NB4 (cell line): ENCODE measurements around the gene GPR55.

ENCODE experiments used
- DNase-seq: peaks from one replicate; pipeline ENCODE4 v3.0.0; 2010; ENCODE audit warnings: low read depth
- H3K4me3 ChIP-seq: one replicate; pipeline ENCODE4 v1.5.1; 2011; ENCODE audit warnings: mild to moderate bottlenecking, low read depth, low read length, moderate library complexity
- MYC ChIP-seq: IDR thresholded peaks from 2 replicates; pipeline ENCODE4 v1.6.1; 2011; ENCODE audit warnings: low read depth, low read length
- POLR2A ChIP-seq: IDR thresholded peaks from 2 replicates; pipeline ENCODE4 v1.6.1; 2011; ENCODE audit warnings: mild to moderate bottlenecking; ENCODE audit not compliant: insufficient read length; ENCODE audit errors: extremely low read depth
- TF ChIP-seq, protein P1 (sequence below): IDR thresholded peaks from one replicate; pipeline ENCODE4 v1.5.1; 2012; ENCODE audit warnings: low read depth, low read length
- TF ChIP-seq, protein P2 (sequence below): IDR thresholded peaks from 2 replicates; pipeline ENCODE4 v1.6.1; 2011; ENCODE audit warnings: low read depth, low read length

The GPR55 gene

DNA sequence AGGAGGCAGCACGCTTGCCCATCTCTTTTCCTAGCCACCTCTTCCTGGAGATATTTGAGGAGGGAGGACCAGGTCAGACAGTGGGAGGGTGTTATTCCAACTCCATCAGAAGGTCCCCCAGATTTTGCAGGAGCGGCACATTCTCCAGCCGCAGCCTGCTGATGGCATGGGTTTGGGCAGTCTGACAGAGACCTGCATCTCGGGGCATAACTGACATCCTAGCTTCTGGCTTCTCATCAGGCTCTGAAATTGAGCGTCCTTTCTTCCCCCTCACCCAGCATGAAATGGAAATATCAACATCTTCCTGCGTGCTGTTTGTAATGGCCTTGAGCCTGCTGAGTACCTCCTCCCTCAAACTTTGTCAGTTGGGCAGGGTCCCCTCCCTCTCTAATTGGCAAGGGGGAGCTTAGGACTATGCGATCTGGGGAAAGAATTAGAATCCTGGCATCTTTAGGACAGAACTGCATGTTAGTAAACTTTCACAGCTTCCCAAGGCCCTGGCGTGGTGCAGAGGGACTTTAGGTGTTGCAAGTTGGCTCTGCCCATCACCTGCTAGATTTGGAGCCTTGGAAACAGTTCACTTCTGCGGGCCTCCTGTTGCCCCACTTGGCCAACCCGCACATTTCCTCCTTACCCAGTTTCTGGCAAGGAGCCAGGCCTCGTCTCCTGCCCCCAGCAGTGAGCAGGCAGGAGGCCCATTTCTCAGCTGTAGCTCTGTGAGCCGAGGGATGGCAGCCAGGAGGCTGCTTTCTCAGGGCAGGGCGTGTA, 58.1 kb downstream of the GPR55 start:
- H3K4me3 ChIP-seq, result peak overlapping the region; percentile 85
- TF ChIP-seq, protein P1, sequence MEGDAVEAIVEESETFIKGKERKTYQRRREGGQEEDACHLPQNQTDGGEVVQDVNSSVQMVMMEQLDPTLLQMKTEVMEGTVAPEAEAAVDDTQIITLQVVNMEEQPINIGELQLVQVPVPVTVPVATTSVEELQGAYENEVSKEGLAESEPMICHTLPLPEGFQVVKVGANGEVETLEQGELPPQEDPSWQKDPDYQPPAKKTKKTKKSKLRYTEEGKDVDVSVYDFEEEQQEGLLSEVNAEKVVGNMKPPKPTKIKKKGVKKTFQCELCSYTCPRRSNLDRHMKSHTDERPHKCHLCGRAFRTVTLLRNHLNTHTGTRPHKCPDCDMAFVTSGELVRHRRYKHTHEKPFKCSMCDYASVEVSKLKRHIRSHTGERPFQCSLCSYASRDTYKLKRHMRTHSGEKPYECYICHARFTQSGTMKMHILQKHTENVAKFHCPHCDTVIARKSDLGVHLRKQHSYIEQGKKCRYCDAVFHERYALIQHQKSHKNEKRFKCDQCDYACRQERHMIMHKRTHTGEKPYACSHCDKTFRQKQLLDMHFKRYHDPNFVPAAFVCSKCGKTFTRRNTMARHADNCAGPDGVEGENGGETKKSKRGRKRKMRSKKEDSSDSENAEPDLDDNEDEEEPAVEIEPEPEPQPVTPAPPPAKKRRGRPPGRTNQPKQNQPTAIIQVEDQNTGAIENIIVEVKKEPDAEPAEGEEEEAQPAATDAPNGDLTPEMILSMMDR, result peak; percentile 40
- no peak for TF ChIP-seq MYC
- TF ChIP-seq, protein P2, sequence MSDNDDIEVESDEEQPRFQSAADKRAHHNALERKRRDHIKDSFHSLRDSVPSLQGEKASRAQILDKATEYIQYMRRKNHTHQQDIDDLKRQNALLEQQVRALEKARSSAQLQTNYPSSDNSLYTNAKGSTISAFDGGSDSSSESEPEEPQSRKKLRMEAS, result 0 out of 2 replicates have a peak, but pooled peaks have one; percentile 5
- TF ChIP-seq POLR2A, result no peak
- peak; percentile 94 for DNase-seq

DNA sequence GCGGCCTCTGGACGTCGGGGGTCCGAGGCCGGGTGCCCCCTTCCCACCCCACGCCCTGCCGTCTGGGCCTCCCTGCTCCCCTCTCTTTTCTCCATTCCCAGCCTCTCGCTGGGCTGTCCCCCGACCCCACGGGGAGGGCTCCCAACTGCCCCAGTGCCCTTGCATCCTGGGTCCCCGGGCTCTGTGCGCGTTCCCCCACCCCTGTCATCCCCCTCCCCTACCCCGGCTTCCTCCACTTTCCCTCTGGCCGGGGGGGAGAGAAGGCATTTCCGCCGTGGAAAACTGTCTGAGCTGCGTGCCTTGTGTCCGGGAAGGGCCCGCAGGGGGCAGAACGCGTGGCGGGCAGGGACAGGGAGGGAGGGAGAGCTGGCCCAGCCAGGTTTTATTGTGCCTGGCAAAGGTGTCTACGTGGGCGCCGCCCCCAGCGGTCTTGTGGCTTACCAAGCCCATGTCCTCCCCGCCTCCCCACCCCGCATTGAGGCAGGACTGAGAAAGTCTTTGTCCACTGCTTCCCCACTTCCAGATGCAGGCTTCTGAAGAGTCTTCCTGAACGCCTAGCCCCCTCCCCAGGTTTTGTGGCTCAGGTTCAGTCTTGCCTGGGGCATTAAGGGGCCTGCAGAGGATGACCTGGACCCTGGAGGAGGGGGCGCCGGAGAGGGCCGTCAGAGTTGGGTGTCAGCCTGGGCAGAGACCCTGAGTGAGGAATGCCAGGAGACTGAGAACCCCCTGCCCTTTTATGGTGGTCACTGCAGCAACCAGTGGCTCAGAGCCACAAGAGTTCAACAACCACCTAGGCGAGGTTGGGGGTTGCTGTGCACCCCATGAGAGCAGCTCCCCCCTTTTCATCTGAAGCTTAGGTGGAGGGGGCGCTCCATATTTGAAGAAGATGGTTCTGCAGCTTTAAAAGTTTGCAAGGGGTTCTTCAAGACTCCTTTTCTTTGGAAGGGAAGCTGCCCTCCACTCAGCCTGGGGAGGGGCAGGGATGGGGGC, 59.0 kb downstream of the GPR55 start:
- TF ChIP-seq MYC, result no peak
- DNase-seq, result peak; percentile 78
- H3K4me3 ChIP-seq, result peak overlapping the region; percentile 85

DNA sequence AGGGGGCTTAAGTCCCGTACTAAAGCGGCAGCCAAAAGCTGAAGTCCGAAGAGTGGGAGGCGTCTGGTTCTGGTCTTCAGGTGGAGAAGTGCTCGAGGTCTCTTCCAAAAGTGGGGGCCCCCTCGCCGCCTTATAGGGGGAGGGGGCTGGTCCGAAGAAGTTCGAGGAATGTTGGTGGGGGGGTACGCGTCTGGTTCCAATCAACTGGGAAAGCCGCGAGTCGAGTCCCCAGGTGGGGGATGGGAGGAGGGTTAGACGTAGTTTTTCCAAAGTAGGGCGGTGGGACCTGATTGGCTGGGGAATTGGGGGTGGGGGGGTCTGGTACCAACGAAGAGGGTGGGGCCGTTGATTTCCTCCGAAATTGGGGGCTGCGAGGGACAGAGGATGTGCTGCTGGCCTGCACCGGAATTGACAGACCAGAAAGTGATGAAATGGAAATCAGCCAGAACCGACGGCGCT, 59.7 kb downstream of the GPR55 start:
- 0 out of 2 replicates have a peak, but pooled peaks have one; percentile 35 for TF ChIP-seq MYC
- TF ChIP-seq, protein P1, result no peak
- peak; percentile 72 for DNase-seq
- peak overlapping the region; percentile 85 for H3K4me3 ChIP-seq

DNA sequence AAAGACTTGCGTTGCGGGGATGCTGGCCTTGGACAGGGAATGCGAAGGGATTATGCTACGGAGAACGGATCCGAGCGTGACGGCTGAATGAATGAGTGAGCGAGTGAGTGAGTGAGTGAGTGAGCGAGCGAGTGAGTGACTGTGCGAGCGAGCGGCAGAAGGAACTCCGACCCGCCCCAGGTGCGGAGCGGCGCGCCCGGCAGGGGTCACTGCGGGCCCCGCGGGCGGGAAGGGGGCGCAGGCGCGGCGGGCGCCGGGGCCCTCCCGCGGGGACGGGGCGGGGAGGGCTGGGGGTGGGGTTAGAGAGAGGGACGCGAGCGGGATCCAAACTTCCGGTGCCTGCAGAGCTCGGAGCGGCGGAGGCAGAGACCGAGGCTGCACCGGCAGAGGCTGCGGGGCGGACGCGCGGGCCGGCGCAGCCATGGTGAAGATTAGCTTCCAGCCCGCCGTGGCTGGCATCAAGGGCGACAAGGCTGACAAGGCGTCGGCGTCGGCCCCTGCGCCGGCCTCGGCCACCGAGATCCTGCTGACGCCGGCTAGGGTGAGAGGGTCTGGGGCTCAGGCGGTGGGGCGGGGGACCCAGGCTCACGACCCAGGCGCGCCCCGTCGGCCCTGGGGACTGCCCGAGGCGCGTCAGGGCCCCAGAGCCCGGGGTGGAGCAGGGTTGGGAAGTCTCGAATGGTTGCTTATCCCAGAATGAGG, 60.3 kb downstream of the GPR55 start, which contains the start of gene ITM2C:
TSS of gene ITM2C (plus strand) at position 338 of the 702 bp plus-strand sequence. CDS start at position 422, 84 bp downstream.
- H3K4me3 ChIP-seq, result peak within 1 kb of the TSS; percentile 85
- DNase-seq, result peak; percentile 89
- peak; percentile 34; the same call in 1 of the 2 replicates for TF ChIP-seq MYC
- TF ChIP-seq, protein P2, result peak; percentile 34; the same call in 1 of the 2 replicates
- TF ChIP-seq, protein P1, result peak; percentile 43
- peak; percentile 83 for TF ChIP-seq POLR2A

DNA sequence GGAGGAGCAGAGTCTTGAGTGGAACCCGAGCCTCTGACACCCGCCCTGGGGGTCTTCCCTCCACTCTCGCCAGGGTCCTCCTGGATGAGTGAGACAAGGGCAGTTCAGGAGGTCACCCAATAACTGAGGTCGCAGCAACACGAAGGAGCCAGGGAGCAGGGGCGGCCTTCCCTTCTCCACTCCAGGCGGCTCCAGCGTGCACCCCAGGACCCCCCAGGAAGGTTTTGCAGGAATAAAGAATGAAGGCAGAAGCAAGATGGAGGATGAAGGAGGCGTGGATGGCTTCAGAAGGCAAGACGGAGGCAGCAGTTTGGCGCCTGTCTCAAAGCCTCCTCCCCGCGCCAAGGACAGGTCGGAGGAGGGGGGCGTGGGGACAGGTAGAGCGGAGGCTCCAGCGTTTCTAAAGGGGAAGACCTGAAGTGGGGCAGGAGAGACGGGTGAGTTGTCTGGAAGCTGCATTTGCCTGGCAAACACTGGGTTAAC, 60.9 kb downstream of the GPR55 start:
- TF ChIP-seq, protein P2, result no peak
- TF ChIP-seq, protein P1, result no peak
- TF ChIP-seq POLR2A (no peak), MYC (no peak)
- peak overlapping the region; percentile 59 for H3K4me3 ChIP-seq
- DNase-seq, result no peak
